GM15510 (cell line): ENCODE measurements around the gene ZNF836.

ENCODE experiments used
- POLR2A ChIP-seq: IDR thresholded peaks from 3 replicates; pipeline ENCODE4 v1.6.1; 2011; ENCODE audit warnings: borderline replicate concordance; ENCODE audit not compliant: insufficient read length; ENCODE audit errors: extremely low read depth

The ZNF836 gene

DNA sequence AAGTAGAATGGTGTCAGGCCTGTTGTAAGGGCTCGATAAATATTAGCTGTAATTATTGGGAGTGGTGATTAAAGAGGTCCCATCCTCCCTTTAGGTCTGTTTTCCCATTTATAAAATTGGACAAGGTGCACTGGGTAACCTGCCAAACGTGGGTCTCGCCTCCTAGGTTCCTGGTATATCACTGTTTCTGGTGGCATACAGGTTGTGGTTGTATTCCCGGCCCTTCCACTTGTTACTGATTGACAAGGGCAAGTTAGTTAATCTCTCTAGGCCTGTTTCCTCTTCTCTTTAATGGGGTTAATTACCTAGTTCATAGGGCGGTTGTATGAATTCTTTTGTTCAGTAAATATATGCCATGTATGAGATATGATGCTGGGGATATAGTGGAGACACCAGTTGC, 20.0 kb upstream of the ZNF836 start:
- TF ChIP-seq POLR2A = no peak

- TF ChIP-seq POLR2A = no peak
Measured at GRCh38 chr19:52190487-52191293, 19.3 kb upstream of the ZNF836 start.

DNA sequence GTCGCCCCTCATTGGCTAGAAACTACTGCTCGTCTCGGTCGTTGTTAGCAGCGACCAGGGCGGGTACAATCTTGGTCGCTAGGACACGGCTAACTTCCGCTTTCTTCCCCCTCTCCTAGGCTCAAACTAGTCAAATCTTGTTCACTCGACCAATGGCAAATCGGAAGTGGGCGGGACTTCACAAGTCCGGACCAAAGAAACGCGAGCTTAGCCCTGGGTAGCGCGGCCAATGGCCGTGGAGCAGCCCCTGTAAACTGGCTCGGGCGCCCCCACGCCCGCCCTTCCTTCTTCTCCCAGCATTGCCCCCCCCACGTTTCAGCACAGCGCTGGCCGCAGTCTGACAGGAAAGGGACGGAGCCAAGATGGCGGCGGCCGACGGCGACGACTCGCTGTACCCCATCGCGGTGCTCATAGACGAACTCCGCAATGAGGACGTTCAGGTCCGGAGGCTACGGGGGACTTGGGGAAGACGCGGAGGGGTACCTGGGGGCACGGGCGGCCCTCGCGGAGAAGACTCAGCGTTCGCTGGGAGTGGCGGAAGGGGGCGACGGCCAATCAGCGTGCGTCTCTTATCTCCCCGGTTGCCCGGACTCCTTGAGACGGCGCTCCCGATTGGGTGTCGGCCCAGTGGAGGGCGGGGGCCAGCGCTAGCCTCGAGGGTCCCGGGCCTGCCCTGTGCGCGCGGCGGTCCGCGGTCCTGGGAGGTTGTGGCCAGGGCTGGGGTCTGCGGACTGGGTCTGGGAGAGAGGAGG, 18.5 kb upstream of the ZNF836 start, which contains the start of gene PPP2R1A:
Gene PPP2R1A (plus strand): TSS at position 318 of the 752 bp plus-strand sequence. CDS start 45 bp downstream, at position 363.
- peak; percentile 68 for TF ChIP-seq POLR2A

GRCh38 chr19:52188822-52189734, 17.7 kb upstream of the ZNF836 start:
- peak; percentile 83 for TF ChIP-seq POLR2A

GRCh38 chr19:52187407-52187806, 16.0 kb upstream of the ZNF836 start:
- no peak for TF ChIP-seq POLR2A

DNA sequence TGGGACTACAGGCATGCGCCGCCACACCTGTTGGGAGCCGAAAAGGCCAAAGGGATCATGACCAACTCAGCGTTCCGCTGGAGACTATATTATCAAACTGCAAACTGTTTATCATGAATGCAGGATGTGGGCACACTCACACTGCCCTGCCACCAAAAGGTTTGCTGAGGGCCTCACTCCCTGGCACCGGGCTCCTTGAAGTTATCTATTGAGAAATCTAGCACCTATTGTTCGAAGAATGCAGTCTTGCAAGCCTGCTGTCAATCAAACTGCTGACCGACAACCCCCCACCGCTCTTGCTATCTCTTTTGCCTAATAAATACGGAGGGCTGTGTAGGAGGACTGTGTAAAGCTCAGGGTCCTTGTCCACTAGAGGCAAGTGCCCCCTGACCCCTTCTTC, 5.2 kb upstream of the ZNF836 start:
- no peak for TF ChIP-seq POLR2A

DNA sequence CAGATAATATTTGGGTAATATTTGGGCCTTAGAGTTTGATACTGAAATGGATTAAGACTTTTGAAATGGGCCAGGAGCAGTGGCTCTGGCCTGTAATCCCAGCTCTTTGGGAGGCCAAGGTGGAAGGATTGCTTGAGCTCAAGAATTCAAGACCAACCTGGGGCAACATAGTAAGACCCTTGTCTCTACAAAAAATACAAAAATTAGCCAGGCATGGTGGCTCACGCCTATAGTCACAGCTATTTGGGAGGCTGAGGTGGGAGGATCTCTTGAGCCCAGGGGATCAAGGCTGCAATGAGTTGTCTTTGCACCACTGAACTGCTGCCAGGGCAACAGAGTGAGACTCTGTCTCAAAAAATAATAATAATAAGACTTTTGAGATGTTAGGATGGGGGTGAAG, 926 bp upstream of the ZNF836 start:
- no peak for TF ChIP-seq POLR2A

DNA sequence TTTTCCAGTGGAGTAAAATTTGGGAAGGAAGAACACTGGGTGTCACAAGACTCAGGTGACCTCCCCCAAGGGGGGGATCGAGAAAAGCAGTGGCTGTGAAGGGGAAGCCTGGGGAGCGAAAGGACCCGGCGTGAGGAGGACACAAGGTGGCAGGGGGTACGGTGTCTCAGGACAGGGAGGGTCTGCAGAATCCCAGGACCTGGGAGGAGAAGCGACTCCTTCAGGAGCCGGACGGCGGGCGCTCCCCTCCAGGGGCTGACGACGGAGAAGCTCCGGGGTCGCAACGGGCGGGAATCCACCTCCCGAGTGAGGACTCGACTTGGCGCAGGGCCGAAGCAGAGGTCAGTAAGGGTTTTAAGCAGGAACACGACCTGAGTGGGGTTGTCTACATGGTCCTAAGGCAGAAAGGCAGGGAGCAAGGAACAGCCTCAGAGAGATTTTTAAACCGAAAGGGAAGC, 529 bp downstream of the ZNF836 start:
- TF ChIP-seq POLR2A = no peak

DNA sequence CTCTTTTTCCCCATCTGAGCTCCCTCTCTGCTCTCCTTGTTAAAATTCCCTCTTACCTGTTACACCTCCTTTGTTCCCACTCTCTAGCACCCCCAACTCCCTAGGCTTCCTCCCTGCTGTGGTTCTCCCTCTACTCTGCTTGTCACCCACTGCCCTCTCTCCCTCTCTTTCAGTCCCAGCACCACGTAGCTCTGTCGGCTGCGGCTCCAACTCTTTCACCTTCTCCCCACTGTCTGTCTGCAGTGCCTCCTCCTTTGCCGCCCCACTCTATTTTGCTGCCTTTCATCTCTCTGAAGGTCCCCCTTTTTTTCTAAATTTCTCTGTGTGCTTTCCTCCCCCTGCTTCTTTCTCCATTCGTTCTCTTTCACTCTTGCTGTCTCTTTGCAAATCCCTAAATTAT, 1.1 kb downstream of the ZNF836 start:
- no peak for TF ChIP-seq POLR2A

DNA sequence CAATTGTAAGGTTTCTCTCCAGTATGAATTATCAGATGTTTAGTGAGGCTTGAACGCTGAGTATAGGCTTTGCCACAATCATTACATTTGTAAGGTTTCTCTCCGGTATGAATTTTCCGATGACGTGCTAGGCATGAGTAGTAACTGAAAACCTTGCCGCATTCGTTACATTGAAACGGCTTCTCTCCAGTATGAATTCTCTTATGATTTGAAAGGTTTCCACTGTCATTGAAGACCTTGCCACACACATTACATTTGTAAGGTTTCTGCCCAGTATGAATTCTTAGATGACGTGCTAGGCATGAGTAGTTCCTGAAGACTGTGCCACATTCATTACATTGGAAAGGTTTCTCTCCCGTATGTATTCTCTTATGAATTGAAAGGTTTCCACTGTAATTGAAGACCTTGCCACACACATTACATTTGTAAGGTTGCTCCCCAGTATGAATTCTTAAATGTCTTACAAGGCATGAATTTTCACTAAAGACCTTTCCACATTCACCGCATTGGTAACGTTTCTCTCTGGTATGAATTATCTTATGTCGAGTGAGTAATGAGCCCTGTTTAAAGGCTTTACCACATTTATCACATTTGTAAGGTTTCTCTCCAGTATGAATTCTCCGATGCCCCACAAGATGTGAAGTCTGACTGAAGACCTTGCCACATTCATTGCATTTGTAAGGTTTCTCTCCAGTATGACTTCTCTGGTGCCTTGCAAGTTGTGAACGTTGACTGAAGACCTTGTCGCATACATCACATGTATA, 15.6 kb downstream of the ZNF836 start:
- TF ChIP-seq POLR2A = no peak

DNA sequence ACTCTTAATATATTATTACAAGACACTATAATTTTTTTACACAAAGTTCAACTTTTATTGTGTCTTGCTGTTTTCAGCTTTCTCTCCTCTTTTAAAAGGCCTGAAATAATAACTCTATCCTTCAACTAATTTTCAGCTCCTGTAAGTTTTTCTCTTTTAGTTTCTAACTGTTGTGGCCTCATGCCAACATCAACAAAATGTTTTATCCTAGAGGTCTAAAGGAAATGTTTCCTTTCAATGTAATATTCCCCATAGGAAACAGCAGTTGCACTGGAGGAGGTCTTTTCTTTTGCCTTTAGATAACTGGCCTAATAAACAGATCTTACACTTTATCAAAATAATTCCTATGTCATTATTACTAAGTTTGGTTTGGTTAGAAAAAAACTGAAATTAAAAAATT, 23.2 kb downstream of the ZNF836 start:
- TF ChIP-seq POLR2A = no peak

DNA sequence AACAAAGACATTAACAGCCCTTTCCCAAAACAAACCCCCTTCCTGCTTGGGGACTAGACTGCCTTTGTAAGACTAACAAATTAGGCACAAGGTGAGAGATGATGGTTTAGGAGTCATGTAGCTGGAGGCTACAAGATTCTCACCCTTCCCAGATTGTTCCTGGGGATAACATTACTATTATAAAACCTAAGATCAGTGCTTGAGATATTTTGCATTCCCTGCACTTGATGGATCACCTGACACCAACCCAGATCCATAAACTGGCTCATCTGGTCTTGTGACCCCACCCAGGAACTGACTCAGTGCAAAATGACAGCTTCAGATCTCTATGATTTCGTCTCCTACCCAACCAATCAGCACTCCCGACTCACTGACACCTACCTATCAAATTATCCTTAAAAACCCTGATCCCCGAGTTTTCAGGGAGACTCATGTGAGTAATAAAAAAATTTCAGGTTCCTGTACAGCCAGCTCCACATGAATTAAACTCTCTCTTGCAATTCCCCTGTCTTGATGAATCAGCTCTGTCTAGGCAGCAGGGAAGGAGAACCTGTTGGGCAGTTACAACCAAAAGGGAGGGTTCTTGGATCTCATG, 29.3 kb downstream of the ZNF836 start:
- TF ChIP-seq POLR2A = no peak

DNA sequence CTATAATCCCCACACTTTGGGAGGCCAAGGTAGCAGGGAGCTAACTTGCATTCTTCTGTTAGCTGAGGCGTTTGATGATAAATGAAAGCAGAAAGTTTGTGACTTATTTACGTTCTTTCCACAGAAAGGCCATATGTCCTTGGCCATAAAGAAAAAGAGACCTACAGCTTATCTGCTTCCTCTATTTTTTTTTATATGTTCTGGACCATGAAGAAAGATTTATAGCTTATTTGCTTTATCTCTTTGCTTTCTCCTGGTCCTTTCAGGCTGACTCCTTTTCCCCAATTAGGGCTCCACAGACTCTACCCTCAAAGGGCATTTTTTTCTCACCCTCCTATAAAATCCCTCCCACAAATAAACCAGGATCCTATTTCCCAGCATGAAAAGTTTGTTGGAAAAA, 30.2 kb downstream of the ZNF836 start:
- no peak for TF ChIP-seq POLR2A
